Measurements from ENCODE around the gene DNASE1L1. TPM values are rescaled to one million over a fixed set of nuclear protein-coding genes. Genes with fewer than 3 reads are reported as not detected.

Gene DNASE1L1
- total and polyA plus RNA-seq, 2 of the 13 experiments (the other 11 are each of a cell fraction or from before 2014, with no cell fraction given), result 4.7 to 12.3 TPM

GRCh38 chrX:154397888-154398667 is 11.0 kb downstream of the DNASE1L1 start, which contains the start of gene RPL10 (continued):
- TF ChIP-seq CENPBD1 (CRISPR knock-in tag; IDR thresholded peaks at IDR 0.05; ENCODE audit: borderline replicate concordance, low read depth) (no peak), HHEX (CRISPR knock-in tag; IDR thresholded peaks at IDR 0.05) (no peak), SIX4 (CRISPR knock-in tag; IDR thresholded peaks at IDR 0.05) (no peak), ZSCAN20 (CRISPR knock-in tag; IDR thresholded peaks at IDR 0.05; ENCODE audit: borderline replicate concordance) (no peak), ZFYVE20 (CRISPR knock-in tag; IDR thresholded peaks at IDR 0.05; ENCODE audit: borderline replicate concordance, low read depth) (no peak), RXRB (CRISPR knock-in tag; IDR thresholded peaks at IDR 0.05; ENCODE audit: borderline replicate concordance) (peak; percentile 49; the same call in 1 of the 2 replicates), DNMT1 (CRISPR knock-in tag; IDR thresholded peaks at IDR 0.05) (no peak), NFE2 (CRISPR knock-in tag; IDR thresholded peaks at IDR 0.05) (no peak), PHB2 (IDR thresholded peaks at IDR 0.05; ENCODE audit: partially characterized antibody) (no peak), JARID2 (CRISPR knock-in tag; IDR thresholded peaks at IDR 0.05; ENCODE audit: insufficient replicate concordance) (no peak), MAZ (IDR thresholded peaks at IDR 0.05; ENCODE audit: borderline replicate concordance, low read depth, low read length) (no peak), MAZ (CRISPR knock-in tag; IDR thresholded peaks at IDR 0.05; ENCODE audit: low read depth) (peak; percentile 59), RORA (CRISPR knock-in tag; IDR thresholded peaks at IDR 0.05) (no peak), DBP (CRISPR knock-in tag; IDR thresholded peaks at IDR 0.05; ENCODE audit: not compliant biosample characterization) (no peak), ZNF251 (CRISPR knock-in tag; IDR thresholded peaks at IDR 0.05) (no peak), ZNF614 (CRISPR knock-in tag; IDR thresholded peaks at IDR 0.05; ENCODE audit: borderline replicate concordance) (no peak), ZNF12 (CRISPR knock-in tag; IDR thresholded peaks at IDR 0.05) (no peak), PATZ1 (CRISPR knock-in tag; IDR thresholded peaks at IDR 0.05) (0 out of 2 replicates have a peak, but pooled peaks have one; percentile 25), JDP2 (CRISPR knock-in tag; IDR thresholded peaks at IDR 0.05; ENCODE audit: borderline replicate concordance) (no peak), ZNF275 (CRISPR knock-in tag; IDR thresholded peaks at IDR 0.05; ENCODE audit: borderline replicate concordance) (no peak), ATF6 (CRISPR knock-in tag; conservative IDR thresholded peaks at IDR 0.05) (no peak), PCBP2 (optimal IDR thresholded peaks at IDR 0.05; ENCODE audit: low read depth, low read length, poor library complexity, severe bottlenecking) (no peak), ZFP36L2 (CRISPR knock-in tag; IDR thresholded peaks at IDR 0.05) (no peak), ZNF232 (CRISPR knock-in tag; IDR thresholded peaks at IDR 0.05; ENCODE audit: borderline replicate concordance) (no peak)

Data from HepG2 (cell line).